ENCODE measurements around the gene SLC44A1.
"Not testable (repeated sequence)": the region's sequence is repeated elsewhere in the genome, so short reads cannot be mapped to it uniquely, and the experiment has no call there.

The SLC44A1 gene

DNA sequence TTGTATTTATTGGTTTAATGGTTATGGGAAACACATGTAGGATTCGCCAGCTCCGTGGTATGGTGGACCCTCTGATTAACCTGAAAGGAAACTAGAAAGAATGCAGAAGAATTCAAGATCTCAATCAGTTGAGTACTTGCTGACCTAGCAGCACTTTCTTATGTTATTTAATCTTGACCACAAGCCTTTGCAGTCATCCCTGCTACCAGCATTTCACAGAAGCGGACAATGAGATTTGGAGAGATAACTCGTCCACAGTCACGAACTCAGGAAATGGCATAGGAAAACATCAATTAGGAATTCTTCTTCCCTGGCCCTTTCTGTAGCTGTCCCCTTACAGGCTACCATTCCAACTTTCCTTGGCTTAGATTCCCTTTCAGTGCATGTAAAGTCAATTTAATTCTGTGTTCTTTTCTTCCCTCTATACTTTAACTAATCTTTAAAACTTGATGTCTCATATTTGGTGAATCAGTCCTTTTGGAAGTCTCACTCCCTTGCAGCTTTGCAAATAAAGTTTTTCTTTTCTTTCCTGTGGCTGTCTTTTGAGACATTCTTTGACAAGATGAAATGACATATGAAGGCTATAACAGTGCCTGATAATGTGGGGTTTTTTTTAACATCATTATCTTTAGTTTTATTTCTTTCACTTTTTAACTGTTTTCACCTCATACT lies 1.3 kb upstream of the SLC44A1 start:
- no peak for DNase-seq

DNA sequence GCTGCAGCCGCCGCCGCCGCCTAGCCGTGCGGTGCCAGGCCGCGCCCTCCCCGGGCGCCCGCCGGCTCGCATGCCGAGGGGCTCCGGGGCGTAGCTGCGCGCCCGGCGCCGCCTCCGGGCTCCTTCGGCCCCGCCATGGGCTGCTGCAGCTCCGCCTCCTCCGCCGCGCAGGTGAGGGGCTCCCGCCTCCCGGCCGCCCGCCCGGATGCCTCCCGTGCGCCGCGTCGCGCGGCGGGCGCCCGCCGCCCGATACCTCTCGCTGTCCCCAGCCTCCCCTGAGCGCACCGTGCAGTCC lies 230 bp downstream of the SLC44A1 start:
- DNase-seq: no peak

DNA sequence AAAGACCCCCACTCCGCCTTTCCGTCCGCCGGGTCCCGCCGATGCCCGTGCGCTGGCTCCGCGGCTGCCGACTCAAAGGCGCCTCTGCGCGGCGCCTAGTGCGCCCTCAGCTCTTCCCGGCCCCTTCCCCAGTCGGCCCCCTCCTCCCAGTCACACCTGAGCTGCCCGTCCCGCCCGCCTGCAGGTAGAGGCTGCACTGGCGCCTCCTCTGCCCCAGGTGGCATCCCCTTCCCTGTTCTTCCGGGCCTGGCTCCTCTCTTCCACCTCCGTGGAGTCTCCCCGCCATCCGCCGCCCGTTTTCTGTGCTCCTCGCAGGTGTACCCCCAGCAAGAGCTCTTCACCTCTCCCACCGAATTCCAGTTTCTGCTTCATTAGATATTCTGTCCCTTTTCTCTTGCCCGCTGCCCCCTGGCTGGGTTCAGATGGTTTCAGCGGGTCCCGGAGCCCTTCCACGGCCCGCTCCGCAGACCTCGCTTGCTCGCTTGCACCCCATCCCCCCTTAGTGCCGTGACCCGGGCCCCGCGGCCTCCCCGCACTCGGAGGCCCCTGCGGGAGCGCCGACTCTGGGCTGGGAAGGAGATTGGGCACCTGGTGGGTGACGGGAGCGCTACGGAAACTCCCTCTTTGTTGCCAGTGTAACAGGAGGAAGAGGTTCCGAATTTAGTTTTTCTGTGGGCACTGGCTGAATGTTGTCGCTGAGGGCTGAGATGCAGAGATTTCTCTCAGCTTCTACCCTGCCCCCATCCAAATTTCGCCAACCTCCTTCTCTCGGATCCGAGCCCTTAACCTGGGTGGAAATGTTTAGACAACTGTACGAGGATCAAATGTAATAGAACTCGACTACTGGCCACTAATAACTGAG lies 809 bp downstream of the SLC44A1 start:
- peak; percentile 32 for DNase-seq

DNA sequence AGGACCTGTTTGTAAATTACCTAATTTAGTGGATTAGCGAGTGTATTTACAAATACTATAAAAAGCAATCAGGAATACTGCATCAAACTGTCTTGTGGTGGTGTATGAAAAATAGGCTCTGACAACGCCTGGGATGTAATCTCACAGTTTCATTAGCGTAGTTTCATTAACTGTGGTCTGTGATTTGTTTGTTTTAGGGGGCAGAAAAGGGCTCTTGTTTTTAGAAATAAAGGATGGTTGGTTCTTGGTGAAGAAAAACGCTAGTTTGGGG lies 1.4 kb downstream of the SLC44A1 start:
- no peak for DNase-seq

DNA sequence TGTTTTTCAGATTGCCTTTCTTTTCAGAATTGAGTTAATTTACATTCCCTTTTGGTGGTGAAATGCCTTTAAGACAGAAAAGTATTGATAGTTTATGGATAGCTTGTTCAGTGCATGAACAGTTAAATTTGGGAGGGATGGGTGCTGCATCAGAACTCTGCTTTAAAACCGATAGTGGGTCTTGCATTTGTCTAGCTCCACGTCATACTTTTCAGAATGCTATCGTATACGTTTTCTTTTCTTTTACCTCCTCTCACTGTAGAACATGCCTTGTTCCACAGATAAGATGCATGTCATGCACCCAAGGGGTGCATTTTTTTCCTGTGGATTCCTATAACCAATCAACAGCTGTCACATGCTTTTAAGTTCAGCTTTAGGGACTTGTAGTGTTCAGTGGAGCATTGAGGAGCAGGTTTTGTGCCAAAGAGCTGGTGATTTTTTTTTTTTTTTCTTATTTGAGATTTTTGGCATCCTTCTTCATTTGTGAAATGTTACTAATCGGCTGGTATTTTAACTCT lies 2.3 kb downstream of the SLC44A1 start:
- no peak for DNase-seq

DNA sequence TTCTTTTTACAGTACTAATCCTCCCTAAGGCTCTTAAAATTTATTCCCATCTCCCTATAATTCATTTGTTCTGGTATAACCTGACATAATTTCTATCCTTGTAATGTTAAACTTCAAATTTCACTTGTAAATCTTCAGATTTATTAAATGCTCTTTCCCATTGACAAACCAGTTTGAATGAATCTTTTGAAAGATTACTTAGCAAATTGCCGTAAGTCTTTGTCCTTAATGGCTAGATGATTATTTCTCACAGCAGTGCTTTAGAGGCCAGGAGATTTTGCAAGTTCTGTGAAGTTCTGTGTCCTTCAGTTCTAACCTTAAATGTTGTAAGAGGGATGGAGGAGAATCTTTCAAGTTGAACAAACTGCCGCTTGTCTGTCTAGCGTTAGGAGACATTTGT lies 4.2 kb downstream of the SLC44A1 start:
- no peak for DNase-seq

DNA sequence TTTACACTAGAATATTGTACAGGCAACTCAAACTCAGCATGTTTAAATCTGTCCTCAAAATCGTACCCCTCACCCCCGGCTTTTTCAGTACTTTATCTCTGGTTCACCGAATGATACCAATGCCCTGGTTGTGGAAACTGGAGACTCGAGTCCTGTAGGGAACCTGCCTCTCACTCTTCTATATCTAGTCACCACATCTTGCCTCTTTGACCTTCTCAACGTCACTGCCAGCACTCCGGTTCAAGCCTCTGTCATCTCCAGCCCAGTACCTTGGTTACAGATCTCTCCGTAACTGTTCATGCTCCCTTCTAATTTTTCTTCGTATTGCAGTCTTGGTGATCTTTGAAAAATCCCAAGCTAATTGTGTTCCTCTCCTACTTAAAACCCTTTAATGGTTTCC lies 6.7 kb downstream of the SLC44A1 start:
- no peak for DNase-seq

DNA sequence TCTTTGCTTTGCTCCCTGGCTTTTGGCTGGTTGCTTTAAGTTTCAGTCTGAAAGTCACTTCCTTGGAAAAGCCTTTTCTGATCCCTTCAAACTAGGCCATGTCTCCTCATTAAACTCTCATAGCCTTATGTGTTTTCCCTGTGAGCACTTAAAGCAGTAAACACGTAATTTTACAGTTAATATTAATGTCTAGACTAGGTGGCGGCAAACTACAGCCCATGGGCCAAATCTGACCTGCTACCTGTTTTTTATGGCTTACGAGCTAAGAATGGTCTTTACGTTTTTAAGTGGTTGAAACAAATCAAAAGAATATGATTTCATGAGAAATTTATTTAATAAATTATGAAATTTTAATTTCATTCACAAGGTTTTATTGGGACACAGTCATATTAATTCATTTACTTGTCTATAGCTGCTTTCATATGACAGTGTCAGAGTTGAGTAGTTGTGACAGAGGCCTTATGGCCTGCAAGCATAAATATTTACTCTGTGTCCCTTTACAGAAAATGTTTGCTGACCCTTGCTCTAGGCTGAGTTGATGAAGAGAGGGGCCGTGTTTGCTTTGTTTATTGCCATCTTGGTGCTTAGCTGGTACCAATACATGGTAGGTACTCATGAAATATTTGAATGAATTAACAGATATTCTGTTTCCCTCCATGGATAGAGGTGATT lies 7.4 kb downstream of the SLC44A1 start:
- no peak for DNase-seq

DNA sequence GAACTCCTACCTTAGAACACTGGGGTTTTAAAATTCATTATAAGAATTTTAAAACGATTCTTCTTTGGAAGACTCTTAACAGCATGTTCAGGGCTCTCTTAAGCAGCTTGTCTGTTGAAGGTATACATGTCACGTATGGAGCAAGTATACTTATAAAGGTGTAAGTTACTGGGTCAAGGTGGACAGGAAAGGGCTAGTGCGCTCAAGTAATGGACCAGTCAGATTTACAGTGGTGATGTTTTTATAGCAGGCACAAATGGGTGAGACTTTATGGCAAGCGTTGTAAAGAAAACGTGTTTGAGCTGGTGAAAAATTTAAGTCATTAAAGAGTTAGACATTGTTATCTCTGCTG lies 7.9 kb downstream of the SLC44A1 start:
- no peak for DNase-seq

DNA sequence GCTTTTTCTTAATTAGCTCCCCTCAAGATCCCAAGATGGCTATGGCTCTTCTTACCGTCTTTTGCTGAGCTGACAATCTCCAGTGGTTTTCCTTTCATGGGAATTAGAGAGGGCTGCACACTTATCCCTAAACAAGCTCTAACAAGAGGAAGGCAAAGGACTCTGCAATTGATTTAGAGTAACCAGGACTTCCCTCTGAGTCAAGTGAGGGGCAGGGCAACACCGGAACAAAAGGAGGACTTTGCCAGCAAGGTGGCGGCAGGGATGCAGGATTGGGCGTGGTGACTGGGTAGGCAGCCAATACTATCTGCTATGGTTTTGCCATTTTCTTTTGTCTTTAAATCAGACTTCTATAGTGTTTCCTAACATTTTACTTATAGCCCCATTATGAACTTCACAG lies 9.8 kb downstream of the SLC44A1 start:
- no peak for DNase-seq

DNA sequence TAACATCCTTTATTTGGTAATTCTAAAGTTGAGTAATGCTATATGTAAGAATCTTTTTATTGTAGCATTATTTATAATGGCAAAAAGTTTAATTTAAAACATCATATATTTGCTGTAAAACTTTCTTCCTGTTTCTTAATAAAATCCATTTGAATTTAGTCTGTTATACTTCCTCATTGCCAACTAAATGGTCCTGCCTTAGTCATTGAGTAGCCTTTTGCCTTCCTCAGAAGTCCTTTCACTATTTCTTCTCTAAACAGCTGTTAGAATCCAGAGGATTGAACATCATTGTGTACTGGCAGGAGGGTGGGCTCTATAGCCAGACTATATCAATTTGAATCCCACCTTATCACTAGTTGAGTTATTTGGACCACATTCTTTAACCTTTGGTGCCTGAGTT lies 11.0 kb downstream of the SLC44A1 start:
- no peak for DNase-seq

DNA sequence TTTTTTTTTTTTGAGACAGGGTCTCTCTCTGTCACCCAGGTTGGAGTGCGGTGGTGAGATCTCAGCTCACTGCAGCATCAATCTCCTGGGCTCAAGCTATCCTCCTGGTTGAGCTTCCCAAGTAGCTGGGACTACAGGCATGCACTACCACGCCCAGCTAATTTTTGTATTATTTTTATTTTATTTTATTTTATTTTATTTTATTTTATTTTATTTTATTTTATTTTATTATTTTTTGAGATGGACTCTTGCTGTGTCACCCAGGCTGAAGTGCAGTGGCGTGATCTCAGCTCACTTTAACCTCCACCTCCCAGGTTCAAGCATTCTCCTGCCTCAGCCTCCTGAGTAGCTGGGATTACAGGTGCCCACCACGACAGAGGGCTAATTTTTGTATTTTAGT lies 12.1 kb downstream of the SLC44A1 start:
- DNase-seq: not testable (repeated sequence)

DNA sequence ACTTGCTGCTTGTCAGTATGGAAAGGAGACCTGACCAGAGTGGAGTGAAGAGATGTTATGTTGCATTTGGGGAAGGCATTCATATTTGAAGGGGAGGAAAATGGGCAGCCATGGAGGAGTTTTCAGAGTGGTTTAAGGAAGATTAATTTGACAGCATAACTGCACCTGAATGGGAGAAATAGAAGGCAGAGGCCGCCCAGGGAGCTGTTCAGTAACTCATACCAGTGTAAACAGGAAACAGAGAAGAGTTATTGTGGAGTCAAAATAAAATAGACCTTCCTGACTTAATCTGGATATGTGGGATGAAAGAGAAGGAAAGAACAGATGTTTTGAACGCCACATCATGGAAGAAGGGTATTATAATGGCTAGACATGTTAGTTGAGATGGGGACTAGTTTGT lies 13.4 kb downstream of the SLC44A1 start:
- no peak for DNase-seq

DNA sequence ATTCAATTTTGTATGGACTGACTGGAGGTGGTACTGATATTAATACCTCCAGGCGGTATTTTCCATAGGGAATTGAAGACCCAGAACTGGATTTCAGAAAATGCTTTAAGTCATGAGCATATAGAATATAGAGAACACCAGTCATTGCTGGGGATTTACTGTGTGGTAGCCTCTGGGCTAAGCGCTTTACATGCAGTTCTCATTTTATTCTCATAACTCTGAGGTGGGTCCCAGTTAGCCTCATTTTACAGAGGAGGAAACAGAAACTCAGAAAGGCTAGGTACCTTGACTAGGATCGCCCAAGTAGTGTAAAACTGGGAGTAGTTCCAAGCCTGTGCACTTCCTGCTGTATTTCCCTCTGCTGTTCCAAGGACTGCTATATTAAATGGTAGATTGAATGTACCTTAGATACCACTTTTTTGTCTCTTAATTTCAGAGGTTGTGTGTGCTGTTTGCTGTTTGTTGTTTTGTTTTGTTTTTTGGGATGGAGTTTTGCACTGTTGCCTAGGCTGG lies 13.8 kb downstream of the SLC44A1 start:
- no peak for DNase-seq

DNA sequence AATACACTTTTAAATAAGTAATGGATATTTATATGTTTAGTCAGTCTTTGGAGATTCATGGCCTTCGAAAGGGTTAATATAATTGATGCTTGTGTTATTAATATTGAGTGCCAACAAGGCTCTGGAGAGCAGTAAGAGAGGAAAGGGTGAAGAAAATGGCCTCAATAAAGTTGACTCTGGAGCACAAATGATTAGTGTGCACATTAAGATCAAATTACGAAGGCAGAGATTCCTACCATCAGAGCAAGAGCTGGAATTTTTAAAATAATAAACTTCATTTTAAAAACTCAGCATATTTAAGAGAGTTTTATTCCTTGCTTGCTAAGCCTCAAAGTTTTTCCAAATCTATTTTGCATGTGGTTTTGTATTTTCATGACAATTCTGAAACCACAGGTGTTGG lies 14.8 kb downstream of the SLC44A1 start:
- DNase-seq: no peak

DNA sequence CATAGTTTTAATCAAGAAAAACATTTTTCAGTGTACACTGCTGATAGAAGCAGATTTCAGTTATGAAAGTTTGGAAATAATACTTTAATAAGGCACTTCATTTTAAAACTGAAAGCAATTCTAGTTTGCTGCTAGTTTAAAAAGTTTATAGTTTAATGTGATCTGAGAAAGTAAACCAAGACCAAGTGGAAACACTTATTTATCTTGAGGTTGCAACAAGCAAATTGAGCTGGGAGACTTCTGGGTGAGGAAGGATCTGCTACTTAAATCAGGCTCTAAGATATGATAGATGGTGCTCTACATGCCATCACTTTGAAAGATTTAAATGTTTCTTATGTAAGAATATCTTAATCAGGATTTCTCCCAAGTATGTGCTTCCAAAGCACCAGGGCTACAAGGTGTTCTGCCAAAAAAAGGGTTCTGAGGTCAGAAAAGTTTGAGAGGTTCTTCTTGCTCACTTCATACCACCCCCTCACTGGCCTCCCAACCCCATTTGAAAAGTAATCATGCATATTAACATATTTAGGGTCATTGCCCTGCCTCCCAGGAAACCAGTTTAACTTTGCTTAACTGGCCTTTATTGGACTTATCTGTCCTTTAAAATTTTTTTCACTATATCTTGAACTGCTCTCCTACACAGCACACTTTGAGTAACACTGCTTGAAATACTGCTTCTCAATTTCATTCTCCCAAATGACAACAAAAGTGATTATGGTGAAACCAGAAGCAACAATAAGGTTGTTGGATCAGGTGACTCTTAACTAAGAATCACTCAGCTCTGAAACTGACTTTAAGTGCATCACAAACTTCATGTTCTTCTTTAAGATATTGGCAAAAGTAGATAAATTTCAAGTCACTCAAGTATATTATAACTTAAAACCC lies 15.5 kb downstream of the SLC44A1 start:
- DNase-seq: no peak

DNA sequence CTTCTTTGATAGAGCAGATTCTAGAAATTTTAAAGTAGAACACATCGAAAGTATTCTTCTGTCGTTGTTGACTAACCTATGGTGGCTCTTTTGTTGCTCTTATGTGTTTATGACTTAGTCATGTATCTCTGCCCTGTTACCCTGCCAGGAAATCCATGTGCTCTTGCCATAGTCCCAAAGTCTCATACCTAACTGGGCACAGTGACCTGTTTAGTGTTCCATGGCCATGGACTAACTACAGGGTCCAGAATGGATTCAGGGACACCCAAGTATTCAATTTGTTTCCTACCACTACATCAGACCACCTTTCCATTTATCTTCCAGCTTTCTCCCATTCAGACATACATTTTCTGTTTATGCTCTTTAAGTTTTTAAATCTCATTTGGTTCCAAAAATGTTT lies 18.0 kb downstream of the SLC44A1 start:
- DNase-seq: no peak

DNA sequence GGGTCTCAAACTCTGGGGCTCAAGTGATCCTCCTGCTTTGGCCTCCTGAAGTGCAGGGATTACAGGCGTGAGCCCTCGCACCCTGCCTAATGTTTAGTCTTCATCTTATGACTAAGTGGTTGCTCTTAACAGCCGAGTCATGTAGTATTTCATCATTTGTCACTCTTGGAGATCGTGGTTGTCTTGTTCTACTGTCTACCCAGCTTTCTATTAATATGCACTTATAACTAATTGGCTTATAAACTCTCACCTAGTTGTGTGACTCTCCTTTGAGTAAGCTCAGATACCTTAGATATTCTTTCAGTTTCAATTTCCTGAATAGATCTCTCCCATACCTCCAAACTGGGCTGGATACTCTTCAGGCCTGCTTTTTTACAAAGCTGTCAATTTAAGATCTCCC lies 19.9 kb downstream of the SLC44A1 start:
- DNase-seq: no peak

DNA sequence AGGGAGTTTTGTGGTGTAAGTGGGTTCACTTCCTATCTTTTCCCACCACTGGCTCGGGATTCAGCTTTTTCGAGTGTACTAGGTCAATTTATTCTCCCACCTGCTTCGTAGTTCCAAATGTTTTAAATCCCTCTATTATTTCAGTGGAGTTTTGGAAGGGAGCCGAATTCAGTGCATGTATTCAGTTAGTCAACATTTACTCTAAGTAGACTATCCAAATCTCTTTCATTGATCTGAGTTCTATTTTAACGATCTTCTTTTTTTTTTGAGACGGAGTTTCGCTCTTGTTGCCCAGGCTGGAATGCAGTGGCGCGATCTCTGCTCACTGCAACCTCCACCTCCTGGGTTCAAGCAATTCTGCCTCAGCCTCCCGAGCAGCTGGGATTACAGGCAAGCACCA lies 23.8 kb downstream of the SLC44A1 start:
- DNase-seq: not testable (repeated sequence)

DNA sequence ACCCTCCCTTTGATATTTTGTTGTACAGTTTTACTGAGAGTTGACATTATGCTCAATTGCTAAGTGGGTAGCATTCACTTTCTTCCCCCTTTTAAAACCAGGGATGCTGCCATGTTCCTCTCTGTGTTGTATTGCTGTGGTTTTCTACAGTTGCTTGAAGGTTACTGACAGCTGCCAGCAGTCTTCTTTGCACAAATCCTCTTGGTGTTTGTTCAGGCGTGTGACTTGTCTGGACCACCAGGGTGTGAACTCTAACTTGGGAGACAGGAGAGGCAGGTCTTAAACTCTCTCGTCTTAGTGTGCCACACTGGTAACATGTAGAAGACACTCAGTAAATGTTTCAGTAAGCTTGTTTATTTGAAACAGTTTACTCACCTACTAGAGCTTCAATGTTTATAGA lies 25.1 kb downstream of the SLC44A1 start:
- DNase-seq: no peak

DNA sequence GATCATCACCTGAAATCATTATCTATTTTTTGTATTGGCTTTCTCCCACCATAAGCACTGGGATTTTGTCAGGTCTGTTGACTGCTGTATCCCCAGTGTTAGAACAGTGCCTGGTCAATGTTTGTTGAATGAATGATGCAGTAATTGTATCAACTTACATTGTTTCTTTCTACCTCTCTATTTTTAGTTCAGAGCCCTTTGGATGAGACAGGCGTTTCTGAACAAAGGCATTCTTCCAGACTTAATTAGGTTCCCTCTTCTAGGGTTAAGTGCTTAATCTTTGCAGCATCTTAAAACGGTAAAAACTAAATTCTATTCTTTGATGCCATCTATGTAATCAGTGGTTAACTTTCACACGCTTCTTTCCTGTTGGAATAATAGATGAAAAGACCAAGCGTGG lies 26.3 kb downstream of the SLC44A1 start:
- no peak for DNase-seq

DNA sequence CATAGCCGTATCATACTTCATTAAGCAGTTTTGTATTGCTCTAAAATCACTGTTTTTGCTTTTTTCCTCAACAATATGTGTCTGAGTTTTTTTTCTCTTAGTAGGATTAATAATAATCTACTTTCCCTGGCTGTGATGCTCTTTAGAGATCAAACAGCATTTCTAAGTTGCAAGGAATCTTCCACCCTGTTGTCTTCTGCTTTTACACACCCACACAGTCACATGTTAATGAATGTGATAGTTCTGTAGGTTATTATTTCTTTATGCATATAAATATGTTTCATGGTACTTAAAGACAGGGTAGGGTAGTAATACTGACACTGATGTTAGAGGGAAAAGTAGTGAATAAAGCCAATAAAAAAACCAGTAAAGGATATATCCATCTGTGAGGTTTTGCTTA lies 29.3 kb downstream of the SLC44A1 start:
- DNase-seq: no peak

DNA sequence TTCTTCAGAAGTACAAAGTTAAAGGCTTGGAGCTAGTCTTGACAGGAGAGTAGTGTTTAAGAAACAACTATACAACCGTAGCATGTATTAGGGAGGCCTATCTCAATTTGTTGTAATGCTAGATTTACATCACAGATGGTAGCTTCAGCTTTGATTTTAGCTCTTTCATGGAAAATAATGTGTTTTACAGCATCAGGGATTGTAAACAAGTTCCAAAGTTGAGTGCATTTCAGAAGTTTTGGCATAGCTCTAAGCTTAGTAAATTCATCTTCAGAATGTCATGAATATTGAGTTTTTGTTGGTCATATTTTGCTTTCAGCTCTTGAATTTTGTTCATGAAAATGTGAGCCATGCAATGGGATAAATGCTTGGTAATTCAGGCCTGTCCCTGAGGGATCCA lies 30.7 kb downstream of the SLC44A1 start:
- no peak for DNase-seq

All from stimulated activated CD4-positive, alpha-beta T cell treated with anti-CD3 and anti-CD28 coated beads, Interleukin-4, amount 100 ng/mL, for 24 hours (primary cell).